Measurements from ENCODE around the gene METTL25.

DNA sequence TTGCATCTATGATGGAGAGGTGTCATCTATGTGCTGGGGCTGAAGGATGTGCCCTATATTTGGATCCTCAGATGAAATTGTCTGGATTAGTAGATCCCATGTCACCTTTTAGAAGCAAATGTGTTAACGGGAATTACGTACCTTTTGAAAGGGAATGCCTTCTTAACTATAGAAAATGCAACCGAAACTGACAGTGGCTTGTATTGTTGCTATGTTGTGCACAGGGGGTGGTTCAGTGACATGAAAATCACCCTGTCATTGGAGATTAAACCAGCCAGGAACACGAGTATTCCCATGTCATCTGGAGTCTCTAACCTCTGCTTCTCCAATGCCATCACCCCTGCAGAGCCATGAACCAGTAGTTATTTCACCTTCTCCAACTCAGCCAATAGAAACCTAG, 110.2 kb downstream of the METTL25 start:
- TF ChIP-seq, protein P1, sequence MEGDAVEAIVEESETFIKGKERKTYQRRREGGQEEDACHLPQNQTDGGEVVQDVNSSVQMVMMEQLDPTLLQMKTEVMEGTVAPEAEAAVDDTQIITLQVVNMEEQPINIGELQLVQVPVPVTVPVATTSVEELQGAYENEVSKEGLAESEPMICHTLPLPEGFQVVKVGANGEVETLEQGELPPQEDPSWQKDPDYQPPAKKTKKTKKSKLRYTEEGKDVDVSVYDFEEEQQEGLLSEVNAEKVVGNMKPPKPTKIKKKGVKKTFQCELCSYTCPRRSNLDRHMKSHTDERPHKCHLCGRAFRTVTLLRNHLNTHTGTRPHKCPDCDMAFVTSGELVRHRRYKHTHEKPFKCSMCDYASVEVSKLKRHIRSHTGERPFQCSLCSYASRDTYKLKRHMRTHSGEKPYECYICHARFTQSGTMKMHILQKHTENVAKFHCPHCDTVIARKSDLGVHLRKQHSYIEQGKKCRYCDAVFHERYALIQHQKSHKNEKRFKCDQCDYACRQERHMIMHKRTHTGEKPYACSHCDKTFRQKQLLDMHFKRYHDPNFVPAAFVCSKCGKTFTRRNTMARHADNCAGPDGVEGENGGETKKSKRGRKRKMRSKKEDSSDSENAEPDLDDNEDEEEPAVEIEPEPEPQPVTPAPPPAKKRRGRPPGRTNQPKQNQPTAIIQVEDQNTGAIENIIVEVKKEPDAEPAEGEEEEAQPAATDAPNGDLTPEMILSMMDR (conservative IDR thresholded peaks at IDR 0.05; ENCODE audit: low read depth in 2 of 2) = no peak
- TF ChIP-seq POLR2AphosphoS5 (IDR thresholded peaks at IDR 0.05; ENCODE audit: low read depth) = no peak
- no peak for TF ChIP-seq EZH2 (IDR thresholded peaks at IDR 0.05; ENCODE audit: low read depth, unreplicated experiment)
- TF ChIP-seq EZH2phosphoT487 (IDR thresholded peaks at IDR 0.05; ENCODE audit: unreplicated experiment) = no peak
- TF ChIP-seq CREB1 (CRISPR knock-in tag; IDR thresholded peaks at IDR 0.05; ENCODE audit: low read depth) = no peak
- no peak for TF ChIP-seq NANOG (IDR thresholded peaks at IDR 0.05; ENCODE audit: borderline replicate concordance)
- TF ChIP-seq, protein P2, sequence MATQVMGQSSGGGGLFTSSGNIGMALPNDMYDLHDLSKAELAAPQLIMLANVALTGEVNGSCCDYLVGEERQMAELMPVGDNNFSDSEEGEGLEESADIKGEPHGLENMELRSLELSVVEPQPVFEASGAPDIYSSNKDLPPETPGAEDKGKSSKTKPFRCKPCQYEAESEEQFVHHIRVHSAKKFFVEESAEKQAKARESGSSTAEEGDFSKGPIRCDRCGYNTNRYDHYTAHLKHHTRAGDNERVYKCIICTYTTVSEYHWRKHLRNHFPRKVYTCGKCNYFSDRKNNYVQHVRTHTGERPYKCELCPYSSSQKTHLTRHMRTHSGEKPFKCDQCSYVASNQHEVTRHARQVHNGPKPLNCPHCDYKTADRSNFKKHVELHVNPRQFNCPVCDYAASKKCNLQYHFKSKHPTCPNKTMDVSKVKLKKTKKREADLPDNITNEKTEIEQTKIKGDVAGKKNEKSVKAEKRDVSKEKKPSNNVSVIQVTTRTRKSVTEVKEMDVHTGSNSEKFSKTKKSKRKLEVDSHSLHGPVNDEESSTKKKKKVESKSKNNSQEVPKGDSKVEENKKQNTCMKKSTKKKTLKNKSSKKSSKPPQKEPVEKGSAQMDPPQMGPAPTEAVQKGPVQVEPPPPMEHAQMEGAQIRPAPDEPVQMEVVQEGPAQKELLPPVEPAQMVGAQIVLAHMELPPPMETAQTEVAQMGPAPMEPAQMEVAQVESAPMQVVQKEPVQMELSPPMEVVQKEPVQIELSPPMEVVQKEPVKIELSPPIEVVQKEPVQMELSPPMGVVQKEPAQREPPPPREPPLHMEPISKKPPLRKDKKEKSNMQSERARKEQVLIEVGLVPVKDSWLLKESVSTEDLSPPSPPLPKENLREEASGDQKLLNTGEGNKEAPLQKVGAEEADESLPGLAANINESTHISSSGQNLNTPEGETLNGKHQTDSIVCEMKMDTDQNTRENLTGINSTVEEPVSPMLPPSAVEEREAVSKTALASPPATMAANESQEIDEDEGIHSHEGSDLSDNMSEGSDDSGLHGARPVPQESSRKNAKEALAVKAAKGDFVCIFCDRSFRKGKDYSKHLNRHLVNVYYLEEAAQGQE (IDR thresholded peaks at IDR 0.05; ENCODE audit: unreplicated experiment) = no peak
- TF ChIP-seq, protein P3, sequence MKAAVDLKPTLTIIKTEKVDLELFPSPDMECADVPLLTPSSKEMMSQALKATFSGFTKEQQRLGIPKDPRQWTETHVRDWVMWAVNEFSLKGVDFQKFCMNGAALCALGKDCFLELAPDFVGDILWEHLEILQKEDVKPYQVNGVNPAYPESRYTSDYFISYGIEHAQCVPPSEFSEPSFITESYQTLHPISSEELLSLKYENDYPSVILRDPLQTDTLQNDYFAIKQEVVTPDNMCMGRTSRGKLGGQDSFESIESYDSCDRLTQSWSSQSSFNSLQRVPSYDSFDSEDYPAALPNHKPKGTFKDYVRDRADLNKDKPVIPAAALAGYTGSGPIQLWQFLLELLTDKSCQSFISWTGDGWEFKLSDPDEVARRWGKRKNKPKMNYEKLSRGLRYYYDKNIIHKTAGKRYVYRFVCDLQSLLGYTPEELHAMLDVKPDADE (IDR thresholded peaks at IDR 0.05) = no peak
